Pancreas (tissue), 10 donors: ENCODE results near the gene B9D2. TPM values are rescaled to one million over a fixed set of nuclear protein-coding genes. Genes with fewer than 3 reads are reported as not detected.
"Not testable (repeated sequence)": the region's sequence is repeated elsewhere in the genome, so short reads cannot be mapped to it uniquely, and the experiment has no call there.

Source experiments
- ATAC-seq, 4 donors: fragments of 200-7000 bp; cut with Tn5 transposase; one replicate each; pipeline versions ENCODE4 v1.8.0 to v1.9.1; 2020; ENCODE audit warnings: mild to moderate bottlenecking in 4 of 4, moderate library complexity in 4 of 4
- DNase-seq, 6 donors: peaks; one replicate each; pipeline ENCODE4 v3.0.0-alpha.2; 2020
- FAIRE-seq: peaks from 2 replicates; lab custom pipeline; 2012; peaks lifted over from hg19 to GRCh38; lab: Jason Lieb, UNC
- H3K27ac ChIP-seq, 4 donors: fragments of 200-600 bp; sonication (generic); 1 replicate in 3 of 4; 2 replicates in 1 of 4; pipeline versions ENCODE4 v1.5.0 to v1.8.0; 2020
- H3K27me3 ChIP-seq, 4 donors: fragments of 200-600 bp; one replicate each; pipeline ENCODE4 v1.8.0; 2021
- H3K36me3 ChIP-seq, 3 donors: fragments of 200-600 bp; sonication (generic) in 1 of 3; one replicate each; pipeline versions ENCODE4 v1.5.0 to v1.8.0; 2020 to 2021
- H3K4me1 ChIP-seq, 3 donors: fragments of 200-600 bp; one replicate each; pipeline ENCODE4 v1.8.0; 2021
- H3K4me3 ChIP-seq, 4 donors: fragments of 200-600 bp; sonication (generic) in 2 of 4; one replicate each; pipeline versions ENCODE4 v1.5.0 to v1.8.0; 2020 to 2021
- H3K9me3 ChIP-seq, 4 donors: fragments of 200-600 bp; one replicate each; pipeline ENCODE4 v1.8.0; 2021
- WGBS, 2 donors: extraction: QIAGEN DNeasy Blood & Tissue Kit; methylation state at CpG; one replicate each; pipeline ENCODE4 v1.1.7; 2013; 5-methylcytosine and 5-hydroxymethylcytosine counted together
- intact Hi-C, 3 donors: fragments of 100-400 bp; cut with DNase I; formaldehyde crosslinking; loops; one replicate each; pipeline versions ENCODE4 v1.11.1 to v1.14.2; 2022
- polyA plus RNA-seq, 2 donors: library from polyadenylated mRNA; stranded (reverse); fragments of 200-250 nt; gene quantifications; one replicate each; pipeline ENCODE4 v1.2.3, GENCODE V29; 2013
- total RNA-seq, 6 donors: library from RNA; stranded (reverse); fragmentation: NEBNext Ultra II Directional in 4 of 6; extraction: Animal tissue kit (Norgen Biotek cat#: 25700) in 4 of 6; gene quantifications; one replicate each; pipeline versions ENCODE4 v1.2.1 to v1.2.4, GENCODE V29; 2021 to 2023
- TF ChIP-seq, protein P1 (sequence below), 4 donors: fragments of 200-600 bp; sonication (generic) in 3 of 4; IDR thresholded peaks; one replicate each; pipeline versions ENCODE4 v1.5.0 to v1.8.0; 2021; ENCODE audit warnings: antibody characterized with exemption in 4 of 4
- donor health status: healthy with polysubstance abuse.
- donor health status: DM: no; HTN: no; CAD: no; lungs with moderate emphysema.
- donor health status: DM: no; HTN: no; CAD: no.
- donor health status: control.
- donor health status: control.
- donor health status: Bipolar disorder and iron deficiency.
- donor health status: DM: yes; HTN: yes; CAD: no.
- donor health status: DM: no; HTN: no; CAD: no.
- donor health status: DM: no; HTN: no; CAD: no.
- donor health status: DM: yes; HTN: yes; CAD: no.

The B9D2 gene
- total and polyA plus RNA-seq, 8 donors: 1.5 to 7.5 (median 3.1) TPM

- TF ChIP-seq, protein P1, sequence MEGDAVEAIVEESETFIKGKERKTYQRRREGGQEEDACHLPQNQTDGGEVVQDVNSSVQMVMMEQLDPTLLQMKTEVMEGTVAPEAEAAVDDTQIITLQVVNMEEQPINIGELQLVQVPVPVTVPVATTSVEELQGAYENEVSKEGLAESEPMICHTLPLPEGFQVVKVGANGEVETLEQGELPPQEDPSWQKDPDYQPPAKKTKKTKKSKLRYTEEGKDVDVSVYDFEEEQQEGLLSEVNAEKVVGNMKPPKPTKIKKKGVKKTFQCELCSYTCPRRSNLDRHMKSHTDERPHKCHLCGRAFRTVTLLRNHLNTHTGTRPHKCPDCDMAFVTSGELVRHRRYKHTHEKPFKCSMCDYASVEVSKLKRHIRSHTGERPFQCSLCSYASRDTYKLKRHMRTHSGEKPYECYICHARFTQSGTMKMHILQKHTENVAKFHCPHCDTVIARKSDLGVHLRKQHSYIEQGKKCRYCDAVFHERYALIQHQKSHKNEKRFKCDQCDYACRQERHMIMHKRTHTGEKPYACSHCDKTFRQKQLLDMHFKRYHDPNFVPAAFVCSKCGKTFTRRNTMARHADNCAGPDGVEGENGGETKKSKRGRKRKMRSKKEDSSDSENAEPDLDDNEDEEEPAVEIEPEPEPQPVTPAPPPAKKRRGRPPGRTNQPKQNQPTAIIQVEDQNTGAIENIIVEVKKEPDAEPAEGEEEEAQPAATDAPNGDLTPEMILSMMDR (IDR thresholded peaks at IDR 0.05): no peak
- Histone ChIP-seq H3K27me3 (no peaks in the 10 kb centered on the region), H3K9me3 (no peaks in the 10 kb centered on the region), H3K27ac (no peak overlapping the region), H3K36me3 (peaks cover 0 to 18% (median 6%) of the 10 kb centered on the region in 3 donors), H3K4me3 (peak overlapping the region in 1 of 4 donors; percentile 87), H3K4me1 (peaks cover 0 to 16% (median 9%) of the 10 kb centered on the region in 3 donors)
- 69 to 80% methylated on average over 6 of the region's 6 CpGs for WGBS, 2 donors
- no peak for FAIRE-seq
- ATAC-seq: no peak
- DNase-seq: no peak
- intact Hi-C loops: no loop called here
These were observed 31.4 kb upstream of the B9D2 start for GRCh38 chr19:41395355-41395754.

- Histone ChIP-seq H3K27me3 (no peaks in the 10 kb centered on the region), H3K36me3 (peaks cover 0 to 36% (median 8%) of the 10 kb centered on the region in 3 donors), H3K27ac (no peak overlapping the region), H3K4me3 (no peak overlapping the region), H3K9me3 (no peaks in the 10 kb centered on the region), H3K4me1 (peaks cover 0 to 9% (median 7%) of the 10 kb centered on the region in 3 donors)
- ATAC-seq (no peak), DNase-seq (no peak), FAIRE-seq (no peak)
- intact Hi-C loops: no loop called here
- TF ChIP-seq, protein P1 (IDR thresholded peaks at IDR 0.05): no peak
- WGBS, 2 donors: 59 to 66% methylated on average over 11 to 12 of the region's 12 CpGs
These were observed 28.8 kb upstream of the B9D2 start for GRCh38 chr19:41392775-41393174.

DNA sequence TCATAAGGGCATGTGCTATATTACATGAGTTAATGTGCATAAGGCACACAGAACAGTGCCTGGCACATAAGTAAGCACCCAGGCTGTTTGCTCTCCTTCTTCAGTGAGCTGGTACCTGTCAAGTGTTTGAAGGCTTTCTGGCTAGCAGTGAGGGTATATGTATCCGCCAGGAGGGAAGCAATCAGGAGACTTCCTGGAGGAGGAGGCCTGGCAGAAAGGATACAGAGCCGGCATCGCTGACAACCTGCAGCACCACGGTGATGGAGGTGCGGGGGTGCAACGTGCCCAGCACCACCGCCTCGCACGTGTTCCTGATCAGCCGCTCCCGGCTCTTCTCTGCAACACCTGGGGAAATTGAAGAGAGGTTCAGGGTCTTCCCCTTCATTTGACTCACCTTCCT, 27.7 kb upstream of the B9D2 start:
- peaks cover 0 to 9% (median 7%) of the 10 kb centered on the region in 3 donors for H3K4me1 ChIP-seq
- H3K27ac ChIP-seq: no peak overlapping the region
- intact Hi-C loops: no loop called here
- no peak overlapping the region for H3K4me3 ChIP-seq
- no peak for FAIRE-seq
- WGBS, 2 donors: 88 to 93% methylated on average over 11 of the region's 11 CpGs
- H3K36me3 ChIP-seq: peaks cover 0 to 36% (median 8%) of the 10 kb centered on the region in 3 donors
- ATAC-seq: no peak
- TF ChIP-seq, protein P1 (IDR thresholded peaks at IDR 0.05): no peak
- DNase-seq: no peak
- H3K9me3 ChIP-seq: no peaks in the 10 kb centered on the region
- H3K27me3 ChIP-seq: no peaks in the 10 kb centered on the region

DNA sequence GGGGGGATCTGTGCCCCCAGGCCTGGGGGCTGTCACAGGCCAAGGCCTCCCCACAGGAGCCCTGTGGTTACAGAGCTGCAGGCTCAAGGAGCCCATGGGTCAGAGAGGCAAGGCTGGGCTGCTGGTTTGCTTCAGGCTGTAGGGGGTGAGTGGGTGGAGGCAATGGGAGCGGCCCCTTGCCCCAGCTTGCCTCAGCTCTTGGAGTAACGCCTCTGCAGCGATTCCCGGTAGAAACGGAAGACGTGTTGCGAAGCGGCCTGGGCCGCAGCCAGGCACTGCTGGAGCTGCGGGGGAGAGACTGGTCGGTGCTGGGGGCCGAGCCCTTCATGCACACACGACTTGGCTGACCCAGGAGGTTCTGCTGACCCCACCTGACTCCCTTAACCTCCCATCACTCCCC, 22.5 kb upstream of the B9D2 start:
- ATAC-seq (peak in 2 of 4 donors; percentile 19 to 47), FAIRE-seq (no peak), DNase-seq (no peak)
- Histone ChIP-seq H3K4me3 (no peak overlapping the region), H3K4me1 (no peaks in the 10 kb centered on the region), H3K27me3 (no peaks in the 10 kb centered on the region), H3K9me3 (no peaks in the 10 kb centered on the region), H3K27ac (no peak overlapping the region), H3K36me3 (peaks cover 0 to 29% (median 11%) of the 10 kb centered on the region in 3 donors)
- intact Hi-C loops: no loop called here
- 86 to 93% methylated on average over 13 of the region's 13 CpGs for WGBS, 2 donors
- TF ChIP-seq, protein P1 (IDR thresholded peaks at IDR 0.05): no peak

- Histone ChIP-seq H3K4me1 (no peaks in the 10 kb centered on the region), H3K4me3 (no peak overlapping the region), H3K36me3 (peaks cover 0 to 12% (median 3%) of the 10 kb centered on the region in 3 donors), H3K27ac (no peak overlapping the region), H3K27me3 (no peaks in the 10 kb centered on the region), H3K9me3 (no peaks in the 10 kb centered on the region)
- intact Hi-C loops: no loop called here
- ATAC-seq (no peak), DNase-seq (no peak), FAIRE-seq (no peak)
- WGBS, 2 donors: 89 to 92% methylated on average over 5 of the region's 5 CpGs
- TF ChIP-seq, protein P1 (IDR thresholded peaks at IDR 0.05): no peak
These were observed 20.4 kb upstream of the B9D2 start for GRCh38 chr19:41384351-41384750.

GRCh38 chr19:41381536-41381935, 17.6 kb upstream of the B9D2 start:
- H3K9me3 ChIP-seq, intact Hi-C loops, H3K36me3 ChIP-seq, H3K4me3 ChIP-seq, ATAC-seq, DNase-seq, H3K4me1 ChIP-seq, H3K27me3 ChIP-seq, H3K27ac ChIP-seq, FAIRE-seq: not testable (repeated sequence)
- WGBS, 2 donors: 93 to 94% methylated on average over 8 of the region's 8 CpGs
